BJ (cell line): Measurements from ENCODE around the gene SKP2. TPM values are rescaled to one million over a fixed set of nuclear protein-coding genes. Genes with fewer than 3 reads are reported as not detected.

ENCODE experiments used
- CTCF ChIA-PET: fragments of 350-600 bp; formaldehyde crosslinking; extraction: SDS; loops from one replicate; lab custom pipeline; 2021; ENCODE audit warnings: antibody characterized with exemption, inconsistent platforms; lab: Yijun Ruan, JAX
- POLR2A ChIA-PET: fragments of 300-600 bp; sonication (Branson Sonifier 250); formaldehyde crosslinking; extraction: SDS; loops from one replicate; lab custom pipeline; 2021; ENCODE audit warnings: antibody characterized with exemption; lab: Charles Lee
- DNase-seq: peaks from one replicate; pipeline ENCODE4 v3.0.0-alpha.2; 2011; ENCODE audit warnings: low read depth
- H3K27me3 ChIP-seq: 2 replicates; pipeline ENCODE4 v1.6.0; 2011; ENCODE audit warnings: low read length; ENCODE audit not compliant: control insufficient read depth, insufficient read depth
- H3K36me3 ChIP-seq: 2 replicates; pipeline ENCODE4 v1.5.1; 2011; ENCODE audit warnings: low read length; ENCODE audit not compliant: control insufficient read depth, insufficient read depth
- H3K4me3 ChIP-seq: 2 replicates; pipeline ENCODE4 v1.5.1; 2011; ENCODE audit warnings: low read depth, mild to moderate bottlenecking, control low read depth, low read length
- CTCF ChIP-seq: IDR thresholded peaks from 2 replicates; pipeline ENCODE4 v1.5.1; 2011; ENCODE audit warnings: low read depth, mild to moderate bottlenecking, control low read depth, inconsistent platforms, low read length, moderate library complexity; ENCODE audit not compliant: insufficient read depth
- polyA plus RNA-seq: library from polyadenylated mRNA; depleted of rRNA; stranded (reverse); fragments of >200 nt; gene quantifications from 2 replicates; pipeline ENCODE4 v1.2.3, GENCODE V29; 2011

SKP2 gene
- polyA plus RNA-seq, 1 experiment: 22.0 TPM

GRCh38 chr5:36205329-36205728, 53.4 kb downstream of the SKP2 start:
- H3K27me3 ChIP-seq: no peaks in the 10 kb centered on the region
- no peaks in the 10 kb centered on the region for H3K36me3 ChIP-seq
- ChIA-PET POLR2A (no interaction called here), CTCF (interaction anchor here (0.7 kb wide), 1 partner anchor 79 kb away, joined by 3 read pairs; no protein-coding TSS in a partner anchor)
- no peak for DNase-seq
- TF ChIP-seq CTCF: no peak
- H3K4me3 ChIP-seq: no peak overlapping the region

GRCh38 chr5:36206913-36207312, 55.0 kb downstream of the SKP2 start:
- CTCF ChIA-PET: no interaction called here
- Histone ChIP-seq H3K4me3 (no peak overlapping the region), H3K36me3 (no peaks in the 10 kb centered on the region), H3K27me3 (no peaks in the 10 kb centered on the region)
- no peak for TF ChIP-seq CTCF
- POLR2A ChIA-PET: no interaction called here
- no peak for DNase-seq

- Histone ChIP-seq H3K27me3 (no peaks in the 10 kb centered on the region), H3K36me3 (no peaks in the 10 kb centered on the region), H3K4me3 (no peak overlapping the region)
- TF ChIP-seq CTCF: no peak
- no peak for DNase-seq
- ChIA-PET POLR2A (no interaction called here), CTCF (no interaction called here)
These were observed 56.9 kb downstream of the SKP2 start for GRCh38 chr5:36208786-36209185.

- ChIA-PET POLR2A (no interaction called here), CTCF (no interaction called here)
- DNase-seq: no peak
These were observed 57.8 kb downstream of the SKP2 start for GRCh38 chr5:36209664-36210063.

GRCh38 chr5:36214436-36214835, 62.5 kb downstream of the SKP2 start:
- Histone ChIP-seq H3K36me3 (no peaks in the 10 kb centered on the region), H3K27me3 (no peaks in the 10 kb centered on the region), H3K4me3 (no peak overlapping the region)
- CTCF ChIA-PET: interaction anchor here (0.9 kb wide), 1 partner anchor 183 kb away, joined by 3 read pairs; no protein-coding TSS in a partner anchor
- no peak for TF ChIP-seq CTCF
- POLR2A ChIA-PET: interaction anchor here (0.7 kb wide), 1 partner anchor 145 kb away, joined by 3 read pairs; no protein-coding TSS in a partner anchor
- DNase-seq: no peak

More at GRCh38 chr5:36209664-36210063, 57.8 kb downstream of the SKP2 start:
- no peaks in the 10 kb centered on the region for H3K36me3 ChIP-seq
- H3K27me3 ChIP-seq: no peaks in the 10 kb centered on the region
- no peak overlapping the region for H3K4me3 ChIP-seq
- no peak for TF ChIP-seq CTCF
